Uterus (tissue), 2 donors: ENCODE data around the gene CLMP.

Experiments used
- POLR2A ChIP-seq, 2 donors: fragments of 450-650 bp; IDR thresholded peaks; one replicate each; pipeline ENCODE4 v1.6.1; 2016; ENCODE audit warnings: antibody characterized with exemption in 2 of 2, mild to moderate bottlenecking in 1 of 2, moderate library complexity in 1 of 2
- TF ChIP-seq, protein P1 (sequence below), 4 experiments: fragments of 200-600 bp in 2 of 4; fragments of 450-650 bp in 2 of 4; sonication (generic) in 2 of 4; IDR thresholded peaks; one replicate each; pipeline ENCODE4 v1.5.1; 2016 to 2019; ENCODE audit warnings: antibody characterized with exemption in 4 of 4, mild to moderate bottlenecking in 2 of 4, moderate library complexity in 1 of 4

DNA sequence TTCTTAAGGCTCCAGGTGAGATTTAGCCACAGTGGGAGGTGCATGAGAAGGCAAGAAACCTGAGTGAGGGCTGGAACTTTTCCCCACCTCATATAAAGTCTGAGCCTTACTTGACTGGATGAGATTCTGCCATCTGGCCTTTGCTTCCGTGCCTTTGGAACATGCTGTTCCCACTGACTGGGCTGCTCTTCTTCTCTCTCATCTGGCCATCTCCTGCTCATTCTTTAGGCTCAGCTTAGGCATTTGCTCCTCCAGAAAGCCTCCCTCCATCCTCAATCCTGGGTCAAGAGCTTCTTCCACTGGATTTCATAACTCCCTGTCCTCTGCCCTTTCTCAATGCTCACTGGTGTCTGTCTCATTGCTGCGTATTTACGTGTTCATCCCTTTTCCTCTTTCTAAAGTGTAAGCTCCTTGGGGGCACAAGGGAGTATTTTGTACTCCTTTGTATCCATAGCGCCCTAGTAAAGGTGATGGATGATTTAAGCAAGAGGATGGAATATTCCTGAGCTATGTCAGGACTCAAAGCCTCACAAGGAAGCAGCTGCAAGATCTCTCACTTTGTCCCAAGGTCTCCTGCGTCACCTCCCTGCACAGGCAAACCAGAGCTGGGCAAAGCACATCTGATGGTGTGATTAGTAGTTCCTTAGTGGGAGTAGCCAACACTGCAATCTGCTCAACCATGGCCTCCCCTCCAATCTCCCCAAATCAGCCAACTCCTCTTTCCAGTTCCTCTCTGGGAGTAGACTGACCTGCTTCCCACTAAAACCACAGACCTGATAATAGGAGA is 148.4 kb downstream of the CLMP start:
- TF ChIP-seq, protein P1, sequence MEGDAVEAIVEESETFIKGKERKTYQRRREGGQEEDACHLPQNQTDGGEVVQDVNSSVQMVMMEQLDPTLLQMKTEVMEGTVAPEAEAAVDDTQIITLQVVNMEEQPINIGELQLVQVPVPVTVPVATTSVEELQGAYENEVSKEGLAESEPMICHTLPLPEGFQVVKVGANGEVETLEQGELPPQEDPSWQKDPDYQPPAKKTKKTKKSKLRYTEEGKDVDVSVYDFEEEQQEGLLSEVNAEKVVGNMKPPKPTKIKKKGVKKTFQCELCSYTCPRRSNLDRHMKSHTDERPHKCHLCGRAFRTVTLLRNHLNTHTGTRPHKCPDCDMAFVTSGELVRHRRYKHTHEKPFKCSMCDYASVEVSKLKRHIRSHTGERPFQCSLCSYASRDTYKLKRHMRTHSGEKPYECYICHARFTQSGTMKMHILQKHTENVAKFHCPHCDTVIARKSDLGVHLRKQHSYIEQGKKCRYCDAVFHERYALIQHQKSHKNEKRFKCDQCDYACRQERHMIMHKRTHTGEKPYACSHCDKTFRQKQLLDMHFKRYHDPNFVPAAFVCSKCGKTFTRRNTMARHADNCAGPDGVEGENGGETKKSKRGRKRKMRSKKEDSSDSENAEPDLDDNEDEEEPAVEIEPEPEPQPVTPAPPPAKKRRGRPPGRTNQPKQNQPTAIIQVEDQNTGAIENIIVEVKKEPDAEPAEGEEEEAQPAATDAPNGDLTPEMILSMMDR (IDR thresholded peaks at IDR 0.05) = no peak
- TF ChIP-seq POLR2A (IDR thresholded peaks at IDR 0.05) = no peak
